Neural cell (in vitro differentiated cells): Measurements from ENCODE around the gene TCFL5. TPM values are rescaled to one million over a fixed set of nuclear protein-coding genes. Genes with fewer than 3 reads are reported as not detected.

Experiments used
- H2AFZ ChIP-seq: fragments of 200-600, 300-800 bp; sonication (generic), shearing (Covaris generic); 2 replicates; pipeline ENCODE4 v1.6.0; 2014; ENCODE audit warnings: low read depth, mild to moderate bottlenecking, antibody characterized with exemption, low read length, moderate library complexity
- H3F3A ChIP-seq: fragments of 200-600 bp; shearing (Covaris generic); 2 replicates; pipeline ENCODE4 v1.6.1; 2016; ENCODE audit warnings: mild to moderate bottlenecking, moderate library complexity, mixed read lengths, antibody characterized with exemption, low read length; ENCODE audit not compliant: insufficient read depth, poor library complexity, severe bottlenecking
- H3K27ac ChIP-seq: fragments of 200-600, 300-800 bp; sonication (generic), shearing (Covaris generic); 2 replicates; pipeline ENCODE4 v1.5.1; 2014; ENCODE audit warnings: mild to moderate bottlenecking, low read length, moderate library complexity
- H3K27me3 ChIP-seq: fragments of 300-800, 200-600 bp; sonication (generic), shearing (Covaris generic); 2 replicates; pipeline ENCODE4 v1.6.0; 2014; ENCODE audit warnings: mild to moderate bottlenecking, low read depth, low read length, moderate library complexity; ENCODE audit not compliant: insufficient read depth
- H3K36me3 ChIP-seq: fragments of 300-800, 200-600 bp; sonication (generic), shearing (Covaris generic); 2 replicates; pipeline ENCODE4 v1.5.1; 2014; ENCODE audit warnings: mild to moderate bottlenecking, antibody characterized with exemption, low read length, moderate library complexity; ENCODE audit not compliant: insufficient read depth
- H3K4me2 ChIP-seq: fragments of 300-800, 200-600 bp; sonication (generic), shearing (Covaris generic); 2 replicates; pipeline ENCODE4 v1.6.0; 2014; ENCODE audit warnings: mild to moderate bottlenecking, low read length
- H3K4me3 ChIP-seq: fragments of 300-800, 200-600 bp; sonication (generic), shearing (Covaris generic); 2 replicates; pipeline ENCODE4 v1.5.1; 2014; ENCODE audit warnings: mild to moderate bottlenecking, low read length, moderate library complexity
- H3K79me2 ChIP-seq: fragments of 200-600 bp; shearing (Covaris generic); replicated peaks from 2 replicates; pipeline ENCODE4 v1.6.0; 2014; ENCODE audit warnings: mild to moderate bottlenecking, low read length, moderate library complexity; ENCODE audit not compliant: insufficient read depth
- H3K9ac ChIP-seq: fragments of 300-800, 200-600 bp; sonication (generic), shearing (Covaris generic); 2 replicates; pipeline ENCODE4 v1.6.1; 2016; ENCODE audit warnings: mild to moderate bottlenecking, low read length, mixed read lengths
- H3K9me2 ChIP-seq: fragments of 200-600 bp; shearing (Covaris generic); 2 replicates; pipeline ENCODE4 v1.6.1; 2016; ENCODE audit warnings: mild to moderate bottlenecking, low read length, mixed read lengths; ENCODE audit not compliant: insufficient read depth
- H3K9me3 ChIP-seq: fragments of 200-600, 300-800 bp; sonication (generic), shearing (Covaris generic); 2 replicates; pipeline ENCODE4 v1.6.1; 2016; ENCODE audit warnings: mild to moderate bottlenecking, mixed run types, low read length, moderate library complexity, mixed read lengths
- H4K20me1 ChIP-seq: fragments of 200-600 bp; shearing (Covaris generic); 2 replicates; pipeline ENCODE4 v1.6.1; 2016; ENCODE audit warnings: mild to moderate bottlenecking, mixed run types; ENCODE audit not compliant: insufficient read depth
- CTCF ChIP-seq: fragments of 450-650 bp; IDR thresholded peaks from 2 replicates; pipeline ENCODE4 v1.5.1; 2014; ENCODE audit warnings: antibody characterized with exemption, mild to moderate bottlenecking, moderate library complexity; ENCODE audit not compliant: poor library complexity, severe bottlenecking
- EZH2 ChIP-seq: fragments of 200-600, 300-800 bp; shearing (Covaris generic), sonication (generic); IDR thresholded peaks from 2 replicates; pipeline ENCODE4 v1.6.1; 2014; ENCODE audit warnings: antibody characterized with exemption, low read length, borderline replicate concordance, mild to moderate bottlenecking; ENCODE audit not compliant: insufficient read depth, poor library complexity, severe bottlenecking
- MXI1 ChIP-seq: fragments of 450-650 bp; conservative IDR thresholded peaks from 2 replicates; pipeline ENCODE4 v1.6.1; 2014; ENCODE audit warnings: antibody characterized with exemption, mild to moderate bottlenecking; ENCODE audit not compliant: poor library complexity, severe bottlenecking
- POLR2AphosphoS5 ChIP-seq: IDR thresholded peaks from 2 replicates; pipeline ENCODE4 v1.6.1; 2012
- RAD21 ChIP-seq: fragments of 450-650 bp; conservative IDR thresholded peaks from 2 replicates; pipeline ENCODE4 v1.6.1; 2014; ENCODE audit warnings: antibody characterized with exemption, mild to moderate bottlenecking, moderate library complexity
- REST ChIP-seq: IDR thresholded peaks from 2 replicates; pipeline ENCODE4 v1.6.1; 2012; ENCODE audit warnings: borderline replicate concordance
- SMC3 ChIP-seq: fragments of 450-650 bp; conservative IDR thresholded peaks from 2 replicates; pipeline ENCODE4 v1.6.1; 2014; ENCODE audit warnings: antibody characterized with exemption, mild to moderate bottlenecking, moderate library complexity; ENCODE audit not compliant: poor library complexity
- polyA plus RNA-seq: library from polyadenylated mRNA; depleted of rRNA; stranded (reverse); fragments of >200 nt; gene quantifications from 2 replicates; pipeline ENCODE4 v1.2.3, GENCODE V29; 2014

TCFL5 gene
- polyA plus RNA-seq, 1 donor from 2014 or later: 9.8 TPM

GRCh38 chr20:62860924-62861691 lies 514 bp downstream of the TCFL5 start:
- Histone ChIP-seq H3K27ac (no peak overlapping the region), H3K9me2 (no peaks in the 10 kb centered on the region), H3K79me2 (no peaks in the 10 kb centered on the region), H4K20me1 (no peaks in the 10 kb centered on the region), H3F3A (no peaks in the 10 kb centered on the region), H3K4me2 (no peak overlapping the region), H3K27me3 (peaks cover 10% of the 10 kb centered on the region), H2AFZ (no peak overlapping the region), H3K9ac (peak overlapping the region; percentile 36), H3K4me3 (peak overlapping the region; percentile 62), H3K9me3 (no peaks in the 10 kb centered on the region), H3K36me3 (no peaks in the 10 kb centered on the region)
- TF ChIP-seq MXI1 (peak; percentile 47), CTCF (no peak)

- Histone ChIP-seq H3K4me2 (no peak overlapping the region), H3F3A (no peaks in the 10 kb centered on the region), H3K9me2 (no peaks in the 10 kb centered on the region), H3K4me3 (peak overlapping the region; percentile 62), H3K27me3 (peaks cover 10% of the 10 kb centered on the region), H3K27ac (no peak overlapping the region), H3K36me3 (no peaks in the 10 kb centered on the region), H3K79me2 (no peaks in the 10 kb centered on the region), H3K9ac (peak overlapping the region; percentile 20), H3K9me3 (no peaks in the 10 kb centered on the region), H4K20me1 (no peaks in the 10 kb centered on the region), H2AFZ (no peak overlapping the region)
- TF ChIP-seq EZH2 (no peak), CTCF (peak; percentile 26)
Measured at GRCh38 chr20:62860391-62860923, 1.2 kb downstream of the TCFL5 start.

- Histone ChIP-seq H3K9ac (no peak overlapping the region), H3K4me2 (no peak overlapping the region), H4K20me1 (no peaks in the 10 kb centered on the region), H3K27ac (no peak overlapping the region), H3K9me3 (no peaks in the 10 kb centered on the region), H3K9me2 (no peaks in the 10 kb centered on the region), H3K79me2 (no peaks in the 10 kb centered on the region), H3K36me3 (no peaks in the 10 kb centered on the region), H3F3A (no peaks in the 10 kb centered on the region), H3K27me3 (peaks cover 10% of the 10 kb centered on the region), H3K4me3 (peak overlapping the region; percentile 62), H2AFZ (no peak overlapping the region)
- TF ChIP-seq SMC3: no peak
- TF ChIP-seq POLR2AphosphoS5: no peak
- TF ChIP-seq CTCF: no peak
- no peak for TF ChIP-seq RAD21
- no peak for TF ChIP-seq REST
Measured at GRCh38 chr20:62859721-62860120, 1.9 kb downstream of the TCFL5 start.
